Type B pancreatic cell (in vitro differentiated cells): Measurements from ENCODE around the gene ZNF292. TPM values are rescaled to one million over a fixed set of nuclear protein-coding genes. Genes with fewer than 3 reads are reported as not detected.

Source experiments
- DNase-seq: peaks from one replicate; pipeline ENCODE4 v3.0.0; 2021; ENCODE audit warnings: mixed read lengths; ENCODE audit not compliant: unreplicated experiment; ENCODE audit errors: extremely low spot score
- H3K27ac Mint-ChIP-seq: 2 replicates; pipeline ENCODE4 v1.8.0; 2021; ENCODE audit warnings: mild to moderate bottlenecking, mixed read lengths
- H3K27me3 Mint-ChIP-seq: 2 replicates; pipeline ENCODE4 v1.8.0; 2021; ENCODE audit warnings: mixed read lengths
- H3K36me3 Mint-ChIP-seq: 2 replicates; pipeline ENCODE4 v1.8.0; 2021; ENCODE audit warnings: mixed read lengths
- H3K4me1 Mint-ChIP-seq: one replicate; pipeline ENCODE4 v1.8.0; 2021; ENCODE audit warnings: mixed read lengths; ENCODE audit not compliant: unreplicated experiment
- H3K4me3 Mint-ChIP-seq: 2 replicates; pipeline ENCODE4 v1.8.0; 2021; ENCODE audit warnings: mild to moderate bottlenecking, mixed read lengths
- H3K9me3 Mint-ChIP-seq: 2 replicates; pipeline ENCODE4 v1.8.0; 2021; ENCODE audit warnings: mixed read lengths
- total RNA-seq: library from RNA; stranded (reverse); gene quantifications from 2 replicates; pipeline ENCODE4 v1.2.1, GENCODE V29; 2021; ENCODE audit warnings: low replicate concordance
- TF ChIP-seq, protein P1 (sequence below): fragments of 200-600 bp; sonication (generic); conservative IDR thresholded peaks from 2 replicates; pipeline ENCODE4 v1.5.0; 2021; ENCODE audit warnings: antibody characterized with exemption, mild to moderate bottlenecking

Gene ZNF292
- total RNA-seq, 1 donor from 2014 or later: 61.1 TPM

- no peak for DNase-seq
- Mint-ChIP-seq H3K4me3 (no peak overlapping the region), H3K36me3 (peaks cover 30% of the 10 kb centered on the region), H3K9me3 (no peaks in the 10 kb centered on the region), H3K27ac (no peak overlapping the region), H3K4me1 (peaks cover 7% of the 10 kb centered on the region), H3K27me3 (no peaks in the 10 kb centered on the region)
- TF ChIP-seq, protein P1, sequence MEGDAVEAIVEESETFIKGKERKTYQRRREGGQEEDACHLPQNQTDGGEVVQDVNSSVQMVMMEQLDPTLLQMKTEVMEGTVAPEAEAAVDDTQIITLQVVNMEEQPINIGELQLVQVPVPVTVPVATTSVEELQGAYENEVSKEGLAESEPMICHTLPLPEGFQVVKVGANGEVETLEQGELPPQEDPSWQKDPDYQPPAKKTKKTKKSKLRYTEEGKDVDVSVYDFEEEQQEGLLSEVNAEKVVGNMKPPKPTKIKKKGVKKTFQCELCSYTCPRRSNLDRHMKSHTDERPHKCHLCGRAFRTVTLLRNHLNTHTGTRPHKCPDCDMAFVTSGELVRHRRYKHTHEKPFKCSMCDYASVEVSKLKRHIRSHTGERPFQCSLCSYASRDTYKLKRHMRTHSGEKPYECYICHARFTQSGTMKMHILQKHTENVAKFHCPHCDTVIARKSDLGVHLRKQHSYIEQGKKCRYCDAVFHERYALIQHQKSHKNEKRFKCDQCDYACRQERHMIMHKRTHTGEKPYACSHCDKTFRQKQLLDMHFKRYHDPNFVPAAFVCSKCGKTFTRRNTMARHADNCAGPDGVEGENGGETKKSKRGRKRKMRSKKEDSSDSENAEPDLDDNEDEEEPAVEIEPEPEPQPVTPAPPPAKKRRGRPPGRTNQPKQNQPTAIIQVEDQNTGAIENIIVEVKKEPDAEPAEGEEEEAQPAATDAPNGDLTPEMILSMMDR: no peak
These were observed 24.9 kb downstream of the ZNF292 start for GRCh38 chr6:87180105-87180728.

DNA sequence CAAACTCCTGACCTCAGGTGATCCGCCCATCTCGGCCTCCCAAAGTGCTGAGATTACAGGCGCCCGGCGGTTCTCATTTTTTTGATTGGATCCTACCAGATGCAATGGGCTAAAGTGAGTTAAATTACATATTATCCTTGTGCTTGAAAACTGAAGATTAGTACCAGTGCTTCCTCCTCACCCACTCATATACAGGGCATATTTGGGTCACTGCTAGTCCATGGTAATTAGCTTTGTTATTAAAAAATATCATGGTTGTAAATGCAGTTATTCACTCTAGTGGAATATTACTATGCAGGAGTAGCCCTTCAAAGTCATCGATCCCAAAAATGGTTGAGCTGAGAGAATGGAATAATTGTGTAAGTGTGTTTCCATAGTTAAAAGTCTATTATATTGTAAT is 26.5 kb downstream of the ZNF292 start:
- peaks cover 7% of the 10 kb centered on the region for H3K4me1 Mint-ChIP-seq
- H3K27ac Mint-ChIP-seq: no peak overlapping the region
- no peaks in the 10 kb centered on the region for H3K9me3 Mint-ChIP-seq
- H3K4me3 Mint-ChIP-seq: no peak overlapping the region
- H3K36me3 Mint-ChIP-seq: peaks cover 22% of the 10 kb centered on the region
- no peaks in the 10 kb centered on the region for H3K27me3 Mint-ChIP-seq
- DNase-seq: no peak
- TF ChIP-seq, protein P1: no peak

DNA sequence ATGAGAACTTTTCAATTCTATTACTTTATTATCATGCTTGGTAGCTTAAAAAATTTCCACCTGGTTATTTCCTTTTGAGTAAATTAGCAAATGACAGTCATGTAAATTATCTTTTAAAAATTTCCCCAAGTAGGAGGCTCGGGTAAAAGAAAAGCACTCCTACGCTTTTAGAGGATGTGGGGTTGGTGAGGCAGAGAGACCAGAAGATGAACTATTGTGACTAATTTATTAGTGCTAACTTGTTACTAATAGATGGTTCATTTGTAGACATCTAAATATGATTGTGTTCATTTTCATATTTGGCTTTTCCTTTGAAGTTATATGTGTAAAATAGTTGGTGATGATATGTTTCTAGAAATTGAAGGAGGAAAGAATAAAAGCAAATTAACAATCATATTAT is 27.0 kb downstream of the ZNF292 start:
- H3K36me3 Mint-ChIP-seq: peaks cover 19% of the 10 kb centered on the region
- H3K27ac Mint-ChIP-seq: no peak overlapping the region
- H3K27me3 Mint-ChIP-seq: no peaks in the 10 kb centered on the region
- H3K9me3 Mint-ChIP-seq: no peaks in the 10 kb centered on the region
- DNase-seq: no peak
- H3K4me3 Mint-ChIP-seq: no peak overlapping the region
- H3K4me1 Mint-ChIP-seq: peaks cover 7% of the 10 kb centered on the region
- TF ChIP-seq, protein P1: no peak

DNA sequence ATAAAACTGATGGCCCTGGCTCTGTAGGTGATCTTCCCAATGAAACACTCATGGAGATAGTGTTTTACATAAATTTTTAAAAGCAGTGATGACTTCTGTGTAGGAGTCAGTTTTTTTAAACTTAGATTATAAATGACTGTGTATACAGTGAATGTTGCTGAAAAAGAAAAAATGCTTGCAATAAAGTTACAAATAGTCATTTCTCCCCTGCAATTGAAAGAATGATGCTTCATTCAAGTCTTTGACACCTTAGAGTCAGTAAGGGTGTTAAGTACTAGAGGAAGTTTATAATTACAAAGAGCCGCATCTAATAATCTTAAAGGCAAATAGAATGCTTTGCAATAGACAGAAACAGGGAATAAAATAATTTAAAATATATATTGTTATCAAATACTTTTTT is 27.6 kb downstream of the ZNF292 start:
- Mint-ChIP-seq H3K27ac (no peak overlapping the region), H3K9me3 (no peaks in the 10 kb centered on the region), H3K4me1 (peaks cover 7% of the 10 kb centered on the region), H3K27me3 (no peaks in the 10 kb centered on the region), H3K4me3 (no peak overlapping the region), H3K36me3 (peaks cover 13% of the 10 kb centered on the region)
- no peak for DNase-seq
- TF ChIP-seq, protein P1: no peak

- no peaks in the 10 kb centered on the region for H3K9me3 Mint-ChIP-seq
- no peak overlapping the region for H3K27ac Mint-ChIP-seq
- peaks cover 7% of the 10 kb centered on the region for H3K4me1 Mint-ChIP-seq
- TF ChIP-seq, protein P1: no peak
- H3K27me3 Mint-ChIP-seq: no peaks in the 10 kb centered on the region
- H3K4me3 Mint-ChIP-seq: no peak overlapping the region
- peaks cover 9% of the 10 kb centered on the region for H3K36me3 Mint-ChIP-seq
- no peak for DNase-seq
These were observed 28.3 kb downstream of the ZNF292 start for GRCh38 chr6:87183687-87184086.
